GM12878 (cell line): ENCODE measurements around the gene CCDC57. TPM values are rescaled to one million over a fixed set of nuclear protein-coding genes. Genes with fewer than 3 reads are reported as not detected.

Source experiments
- ATAC-seq: fragments of 200-7000 bp; cut with Tn5 transposase; 3 replicates; pipeline ENCODE4 v1.9.1; 2020; ENCODE audit warnings: mild to moderate bottlenecking, moderate library complexity
- BruUV-seq: library from RNA; stranded (reverse); fragments of 400-500 nt; replicated peaks from 2 replicates; lab custom pipeline; 2021; lab: Mats Ljungman, UMichigan
- CTCF ChIA-PET: fragments of 300-600 bp; sonication (Branson Sonifier 250); formaldehyde crosslinking; extraction: SDS; loops from one replicate; lab custom pipeline; 2021; ENCODE audit warnings: inconsistent platforms; lab: Yijun Ruan, JAX
- POLR2A ChIA-PET: fragments of 350-600 bp; formaldehyde crosslinking; extraction: SDS; loops from one replicate; lab custom pipeline; 2021; ENCODE audit warnings: inconsistent platforms; lab: Charles Lee
- RAD21 ChIA-PET: fragments of 300-600 bp; sonication (Branson Sonifier 250); formaldehyde crosslinking; loops from one replicate; lab custom pipeline; 2023; ENCODE audit warnings: antibody characterized with exemption; ENCODE audit not compliant: unreplicated experiment; lab: Charles Lee
- SMC1A ChIA-PET: fragments of 300-600 bp; sonication (Branson Sonifier 250); formaldehyde crosslinking; loops from one replicate; lab custom pipeline; 2023; ENCODE audit not compliant: unreplicated experiment, uncharacterized antibody; lab: Charles Lee
- DNase-seq: peaks from one replicate; pipeline ENCODE4 v3.0.0-alpha.2; 2011; ENCODE audit warnings: low read depth, low spot score
- FAIRE-seq: peaks from 3 replicates; lab custom pipeline; 2011; peaks lifted over from hg19 to GRCh38; lab: Jason Lieb, UNC
- H2AFZ ChIP-seq: 2 replicates; pipeline ENCODE4 v1.6.0; 2011; ENCODE audit warnings: low read depth, low read length, control low read depth; ENCODE audit not compliant: control insufficient read depth
- H3K27ac ChIP-seq: 2 replicates; pipeline ENCODE4 v1.5.1; 2011; ENCODE audit warnings: control low read depth; ENCODE audit not compliant: control insufficient read depth, insufficient read depth
- H3K27me3 ChIP-seq, 2 experiments: replicated peaks in 1 of 2; 2 replicates each; pipeline versions ENCODE4 v1.6.0 to v1.6.1; 2011; ENCODE audit warnings: low read length in 1 of 2; ENCODE audit not compliant: control insufficient read depth in 2 of 2, insufficient read depth in 2 of 2
- H3K36me3 ChIP-seq, 2 experiments: 2 replicates each; pipeline ENCODE4 v1.5.1; 2011; ENCODE audit warnings: low read length in 1 of 2; ENCODE audit not compliant: control insufficient read depth in 2 of 2, insufficient read depth in 2 of 2
- H3K4me1 ChIP-seq: 2 replicates; pipeline ENCODE4 v1.6.1; 2011; ENCODE audit warnings: mild to moderate bottlenecking, low read length, moderate library complexity, mixed read lengths; ENCODE audit not compliant: control insufficient read depth, insufficient read depth
- H3K4me2 ChIP-seq: 2 replicates; pipeline ENCODE4 v1.6.0; 2011; ENCODE audit warnings: control low read depth; ENCODE audit not compliant: control insufficient read depth, insufficient read depth
- H3K4me3 ChIP-seq: fragments of 200-600 bp; sonication (generic); 2 replicates; pipeline ENCODE4 v1.5.1; 2016
- H3K79me2 ChIP-seq: 2 replicates; pipeline ENCODE4 v1.6.0; 2011; ENCODE audit warnings: low read length; ENCODE audit not compliant: control insufficient read depth, insufficient read depth
- H3K9ac ChIP-seq: 2 replicates; pipeline ENCODE4 v1.8.0; 2011; ENCODE audit warnings: low read length, control low read depth, mixed read lengths; ENCODE audit not compliant: control insufficient read depth, insufficient read depth
- H3K9me3 ChIP-seq: replicated peaks from 3 replicates; pipeline ENCODE4 v1.5.1; 2011; ENCODE audit warnings: mild to moderate bottlenecking, low read length; ENCODE audit not compliant: control insufficient read depth, insufficient read depth
- H4K20me1 ChIP-seq: 2 replicates; pipeline ENCODE4 v1.6.0; 2011; ENCODE audit not compliant: control insufficient read depth, insufficient read depth
- BHLHE40 ChIP-seq, 2 experiments: fragments of 450-650 bp in 1 of 2; IDR thresholded peaks; 2 replicates each; pipeline ENCODE4 v1.6.1; 2011 to 2017; ENCODE audit warnings: low read depth in 2 of 2, borderline replicate concordance in 1 of 2, improper control_type of control experiment in 1 of 2, low read length in 1 of 2, mild to moderate bottlenecking in 1 of 2
- BMI1 ChIP-seq: fragments of 450-650 bp; IDR thresholded peaks from 2 replicates; pipeline ENCODE4 v1.6.1; 2016; ENCODE audit warnings: mild to moderate bottlenecking, moderate library complexity, borderline replicate concordance
- BRCA1 ChIP-seq: IDR thresholded peaks from 2 replicates; pipeline ENCODE4 v1.6.1; 2011; ENCODE audit warnings: low read depth, low read length, improper control_type of control experiment
- FOXM1 ChIP-seq: IDR thresholded peaks from 2 replicates; pipeline ENCODE4 v1.6.1; 2012; ENCODE audit warnings: low read depth, mild to moderate bottlenecking, inconsistent platforms, low read length, moderate library complexity
- GATAD2B ChIP-seq: fragments of 450-650 bp; conservative IDR thresholded peaks from 2 replicates; pipeline ENCODE4 v1.6.1; 2017; ENCODE audit warnings: low read depth, mild to moderate bottlenecking, moderate library complexity
- IRF5 ChIP-seq: fragments of 450-650 bp; IDR thresholded peaks from 2 replicates; pipeline ENCODE4 v1.6.1; 2017; ENCODE audit warnings: borderline replicate concordance
- MYB ChIP-seq: fragments of 150-350 bp; IDR thresholded peaks from 2 replicates; pipeline ENCODE4 v1.6.1; 2014; ENCODE audit warnings: mild to moderate bottlenecking, low read depth, low read length, borderline replicate concordance
- RAD51 ChIP-seq: fragments of 450-650 bp; IDR thresholded peaks from 2 replicates; pipeline ENCODE4 v1.6.1; 2016; ENCODE audit warnings: moderate library complexity, mild to moderate bottlenecking, inconsistent platforms
- ZNF592 ChIP-seq: fragments of 450-650 bp; IDR thresholded peaks from 2 replicates; pipeline ENCODE4 v1.6.1; 2017; ENCODE audit warnings: mild to moderate bottlenecking, moderate library complexity
- ZZZ3 ChIP-seq: IDR thresholded peaks from 2 replicates; pipeline ENCODE4 v1.6.1; 2011; ENCODE audit warnings: low read depth; ENCODE audit not compliant: control insufficient read depth, insufficient read length
- WGBS: methylation state at CpG from one replicate; pipeline ENCODE4 v1.1.6; 2016; ENCODE audit warnings: low lambda C conversion rate; ENCODE audit not compliant: insufficient replicate concordance, insufficient coverage; ENCODE audit errors: missing lambda C conversion rate; 5-methylcytosine and 5-hydroxymethylcytosine counted together
- in situ Hi-C: fragments of 300-500 bp; cut with MboI; formaldehyde crosslinking; loops from 9 replicates; pipeline ENCODE4 v1.14.3; 2018; ENCODE audit warnings: mixed read lengths
- intact Hi-C: fragments of 100-400 bp; cut with micrococcal nuclease; formaldehyde crosslinking; loops from one replicate; pipeline ENCODE4 v1.14.2; 2022; ENCODE audit not compliant: unreplicated experiment
- polyA plus RNA-seq, 11 experiments: library from polyadenylated mRNA; depleted of rRNA in 4 of 11; unstranded in 6 of 11; stranded (reverse) in 5 of 11; fragments of >200 nt; fragmentation: Nextera tagmentation in 4 of 11; fragmentation: Illumina TruSeq in 1 of 11; extraction: Ambion mirVana in 4 of 11; extraction: Trizol in 1 of 11; gene quantifications; 1 replicate in 1 of 11; 2 replicates in 10 of 11; pipeline versions ENCODE4 v1.2.1 to v1.2.3, GENCODE V29; 2011 to 2016; ENCODE audit warnings: inconsistent platforms in 2 of 11, missing spikeins in 2 of 11, low read depth in 1 of 11
- total RNA-seq, 4 experiments: library from RNA; depleted of rRNA in 3 of 4; stranded (reverse); fragments of >200 nt in 3 of 4; fragmentation: Illumina TruSeq in 1 of 4; extraction: Trizol in 1 of 4; gene quantifications; 2 replicates each; pipeline versions ENCODE4 v1.2.1 to v1.2.3, GENCODE V29; 2013 to 2021

The CCDC57 gene
- total and polyA plus RNA-seq, 10 of the 15 experiments (the other 5 are each of a cell fraction or from before 2014, with no cell fraction given), result 5.4 to 123 (median 45.8) TPM

- Histone ChIP-seq H2AFZ (no peak overlapping the region), H3K9ac (no peak overlapping the region), H3K27ac (no peak overlapping the region), H3K4me3 (no peak overlapping the region), H3K27me3 (no peaks in the 10 kb centered on the region), H3K36me3 (no peaks in the 10 kb centered on the region), H3K79me2 (no peaks in the 10 kb centered on the region), H3K4me1 (peaks cover 9% of the 10 kb centered on the region), H3K9me3 (no peaks in the 10 kb centered on the region), H3K4me2 (no peak overlapping the region), H4K20me1 (no peaks in the 10 kb centered on the region)
- TF ChIP-seq FOXM1, result no peak
- TF ChIP-seq BMI1, result no peak
- TF ChIP-seq BRCA1, result no peak
- TF ChIP-seq ZZZ3, result no peak
- TF ChIP-seq GATAD2B, result no peak
- TF ChIP-seq MYB, result no peak
- no peak for TF ChIP-seq RAD51
- TF ChIP-seq BHLHE40 (IDR thresholded peaks at IDR 0.05; ENCODE audit: borderline replicate concordance in 1 of 2, low read depth in 2 of 2, low read length in 1 of 2), result no peak
- no peak for TF ChIP-seq ZNF592
- no peak for TF ChIP-seq IRF5
- intact Hi-C loops (no loop called here), in situ Hi-C loops (no loop called here)
- FAIRE-seq (no peak), DNase-seq (no peak), ATAC-seq (no peak)
- ChIA-PET CTCF (interaction anchor here (1.0 kb wide), 1 partner anchor 8 kb away, joined by 3 read pairs; no protein-coding TSS in a partner anchor), SMC1A (no interaction called here), POLR2A (interaction anchor here (1.0 kb wide), 1 partner anchor 12 kb away, joined by 5 read pairs; no protein-coding TSS in a partner anchor), RAD21 (interaction anchor here (0.6 kb wide), 1 partner anchor 226 kb away, joined by 3 read pairs; no protein-coding TSS in a partner anchor)
- BruUV-seq, result no TSS peak
- 88% methylated on average over 16 of the region's 17 CpGs for WGBS
Measured at GRCh38 chr17:82200135-82200534, 12.5 kb downstream of the CCDC57 start.
